GM21619 (cell line): ENCODE results near the gene KCNH5.

Source experiments
- ATAC-seq: cut with Tn5 transposase; IDR thresholded peaks from one replicate; pipeline ENCODE4 v1.9.1; 2021; ENCODE audit not compliant: unreplicated experiment

The KCNH5 gene, protein sequence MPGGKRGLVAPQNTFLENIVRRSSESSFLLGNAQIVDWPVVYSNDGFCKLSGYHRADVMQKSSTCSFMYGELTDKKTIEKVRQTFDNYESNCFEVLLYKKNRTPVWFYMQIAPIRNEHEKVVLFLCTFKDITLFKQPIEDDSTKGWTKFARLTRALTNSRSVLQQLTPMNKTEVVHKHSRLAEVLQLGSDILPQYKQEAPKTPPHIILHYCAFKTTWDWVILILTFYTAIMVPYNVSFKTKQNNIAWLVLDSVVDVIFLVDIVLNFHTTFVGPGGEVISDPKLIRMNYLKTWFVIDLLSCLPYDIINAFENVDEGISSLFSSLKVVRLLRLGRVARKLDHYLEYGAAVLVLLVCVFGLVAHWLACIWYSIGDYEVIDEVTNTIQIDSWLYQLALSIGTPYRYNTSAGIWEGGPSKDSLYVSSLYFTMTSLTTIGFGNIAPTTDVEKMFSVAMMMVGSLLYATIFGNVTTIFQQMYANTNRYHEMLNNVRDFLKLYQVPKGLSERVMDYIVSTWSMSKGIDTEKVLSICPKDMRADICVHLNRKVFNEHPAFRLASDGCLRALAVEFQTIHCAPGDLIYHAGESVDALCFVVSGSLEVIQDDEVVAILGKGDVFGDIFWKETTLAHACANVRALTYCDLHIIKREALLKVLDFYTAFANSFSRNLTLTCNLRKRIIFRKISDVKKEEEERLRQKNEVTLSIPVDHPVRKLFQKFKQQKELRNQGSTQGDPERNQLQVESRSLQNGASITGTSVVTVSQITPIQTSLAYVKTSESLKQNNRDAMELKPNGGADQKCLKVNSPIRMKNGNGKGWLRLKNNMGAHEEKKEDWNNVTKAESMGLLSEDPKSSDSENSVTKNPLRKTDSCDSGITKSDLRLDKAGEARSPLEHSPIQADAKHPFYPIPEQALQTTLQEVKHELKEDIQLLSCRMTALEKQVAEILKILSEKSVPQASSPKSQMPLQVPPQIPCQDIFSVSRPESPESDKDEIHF

GRCh38 chr14:63045234-63045611, at the start of gene KCNH5:
TSS of gene KCNH5 (minus strand) at chr14:63045458. CDS start at chr14:63045186, 272 bp downstream.
- ATAC-seq: no peak

GRCh38 chr14:63091394-63091996, 46.2 kb upstream of the KCNH5 start:
- no peak for ATAC-seq

DNA sequence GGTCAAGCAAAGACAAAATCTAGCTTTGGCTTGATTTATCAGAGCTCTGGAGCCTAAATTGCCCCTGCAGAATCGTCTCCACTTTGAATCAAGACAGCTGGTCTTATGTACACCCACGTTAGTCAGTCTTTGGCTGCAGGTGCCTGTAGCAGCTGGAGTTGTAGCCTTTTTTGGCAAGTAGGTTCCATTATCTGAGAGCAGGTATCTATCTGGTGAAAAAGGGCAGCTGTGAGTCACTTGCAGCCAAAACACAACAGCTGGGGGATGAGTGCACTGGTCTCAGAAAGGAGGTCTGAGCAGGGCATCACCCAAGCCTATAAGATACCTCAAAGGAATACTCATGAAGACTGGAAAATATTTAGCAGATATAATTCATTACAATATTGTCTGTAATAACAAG, 43.6 kb upstream of the KCNH5 start:
- no peak for ATAC-seq

GRCh38 chr14:63078569-63078968, 33.3 kb upstream of the KCNH5 start:
- no peak for ATAC-seq

GRCh38 chr14:63076488-63076887, 31.2 kb upstream of the KCNH5 start:
- no peak for ATAC-seq

GRCh38 chr14:63055631-63056030, 10.4 kb upstream of the KCNH5 start:
- no peak for ATAC-seq

DNA sequence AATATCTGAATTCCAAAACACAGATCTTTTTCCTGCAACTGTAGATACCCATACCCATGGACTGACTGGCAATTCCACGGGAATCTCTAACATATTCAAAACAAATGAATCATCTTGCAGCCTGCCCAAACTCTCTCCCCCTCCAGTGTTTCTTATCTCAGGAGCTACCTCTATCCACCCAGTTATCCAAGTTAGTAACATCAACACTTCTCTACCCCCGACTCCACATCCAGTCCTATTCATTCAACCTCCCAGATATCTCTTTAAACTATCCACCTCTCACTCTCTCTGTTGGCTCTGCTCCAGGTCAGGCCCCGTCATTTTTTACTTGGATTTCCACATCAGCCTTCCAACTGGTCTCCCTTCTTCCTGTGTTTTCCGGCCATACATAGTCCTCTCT, 6.7 kb upstream of the KCNH5 start:
- no peak for ATAC-seq

GRCh38 chr14:63051301-63051700, 6.0 kb upstream of the KCNH5 start:
- ATAC-seq: no peak

- no peak for ATAC-seq
These were observed 5.4 kb upstream of the KCNH5 start for GRCh38 chr14:63050694-63051093.

GRCh38 chr14:63046339-63047268, 1.3 kb upstream of the KCNH5 start:
- no peak for ATAC-seq

DNA sequence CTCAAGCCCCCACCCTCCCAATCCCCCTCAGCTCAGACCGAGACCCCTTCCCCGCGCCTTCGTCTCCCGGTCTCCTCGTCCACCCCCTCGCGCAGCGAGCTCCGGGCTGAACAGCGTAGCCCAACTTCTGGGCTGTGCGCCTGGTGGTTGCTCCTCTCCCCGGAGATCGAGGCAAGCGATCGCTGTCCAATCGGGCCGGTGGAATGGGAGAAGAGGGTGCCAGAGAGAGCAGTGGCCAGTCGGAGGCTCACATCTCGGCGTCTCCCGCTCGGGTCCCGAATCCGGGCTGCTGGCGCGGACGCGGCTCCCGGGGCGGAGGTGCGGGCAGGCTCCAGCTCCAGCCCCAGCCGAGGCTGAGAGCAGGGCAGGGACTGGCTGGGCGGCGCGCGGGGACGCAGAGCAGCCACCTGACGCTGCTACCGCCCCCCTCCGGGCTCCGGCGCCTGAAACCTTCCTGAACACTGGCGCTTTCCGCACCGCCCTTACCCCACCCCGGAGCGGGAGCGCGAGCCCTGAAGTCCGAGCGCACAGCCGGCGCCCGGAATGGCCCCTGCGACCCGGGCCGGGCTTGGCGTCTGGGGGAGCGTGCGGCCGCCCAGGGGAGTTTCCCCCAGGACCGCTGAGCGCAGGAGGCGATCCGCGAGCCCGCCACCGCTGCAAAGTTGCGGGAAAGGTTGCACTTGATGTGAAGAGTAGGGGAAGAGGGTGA, 508 bp upstream of the KCNH5 start:
- ATAC-seq: no peak

- no peak for ATAC-seq
These were observed 5.4 kb downstream of the KCNH5 start for GRCh38 chr14:63039866-63040265.

DNA sequence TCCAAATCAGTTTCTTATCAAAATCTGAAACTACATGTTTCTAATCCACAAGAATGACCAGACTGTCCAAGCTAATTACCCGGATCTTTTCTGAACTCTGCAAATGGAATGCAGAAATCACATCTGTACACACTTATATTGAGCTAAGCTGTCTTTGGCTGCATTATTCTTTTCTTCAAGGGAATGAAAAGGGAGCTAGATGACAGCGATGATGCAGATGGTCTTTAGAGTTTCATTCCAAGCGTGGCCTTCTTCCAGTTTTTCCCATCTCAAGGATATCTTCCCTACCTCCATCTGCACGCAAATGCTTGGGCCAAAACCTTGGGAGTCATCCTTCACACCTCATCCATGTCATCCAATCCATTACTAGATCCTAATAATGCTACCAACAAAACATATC, 12.6 kb downstream of the KCNH5 start:
- no peak for ATAC-seq

DNA sequence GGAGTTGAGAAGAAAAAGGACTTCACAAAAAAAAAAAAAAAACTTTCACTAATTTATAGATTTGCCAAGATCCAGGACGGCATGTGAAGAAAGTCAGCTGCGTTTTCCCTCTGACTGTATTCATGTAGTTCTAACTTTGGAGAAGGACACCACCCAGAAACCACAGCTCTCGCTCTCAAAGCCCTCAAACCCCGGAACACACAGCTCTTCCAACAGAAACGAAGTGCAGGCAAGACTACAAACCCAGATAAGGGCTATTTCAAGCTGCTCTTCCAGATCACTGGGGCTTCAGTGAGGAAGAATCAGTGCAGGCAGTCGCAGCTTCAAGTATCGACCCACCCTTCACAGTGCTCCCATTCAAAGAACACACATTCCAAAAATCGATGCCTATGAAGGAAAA, 13.2 kb downstream of the KCNH5 start:
- ATAC-seq: no peak

DNA sequence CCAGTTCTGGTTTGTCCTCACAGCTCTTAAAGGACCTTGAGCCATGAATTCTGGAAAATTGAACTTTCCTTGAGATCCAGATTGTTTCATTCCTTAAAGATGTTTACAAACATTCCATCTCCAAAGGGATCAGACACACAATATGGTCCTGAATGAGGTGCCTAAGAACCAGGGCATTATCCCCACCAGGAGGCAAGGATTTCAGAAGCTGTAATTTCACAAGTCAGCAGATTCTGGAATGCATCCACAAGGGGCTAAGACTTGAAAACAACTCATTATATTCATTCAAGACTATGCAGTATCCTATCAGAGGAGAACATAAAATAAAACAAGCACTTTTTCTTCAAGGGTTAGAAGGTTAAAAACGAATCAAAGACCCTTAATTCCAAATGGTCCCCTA, 15.1 kb downstream of the KCNH5 start:
- no peak for ATAC-seq

GRCh38 chr14:63027719-63028118, 17.5 kb downstream of the KCNH5 start:
- no peak for ATAC-seq

GRCh38 chr14:63026491-63026890, 18.8 kb downstream of the KCNH5 start:
- ATAC-seq: no peak

DNA sequence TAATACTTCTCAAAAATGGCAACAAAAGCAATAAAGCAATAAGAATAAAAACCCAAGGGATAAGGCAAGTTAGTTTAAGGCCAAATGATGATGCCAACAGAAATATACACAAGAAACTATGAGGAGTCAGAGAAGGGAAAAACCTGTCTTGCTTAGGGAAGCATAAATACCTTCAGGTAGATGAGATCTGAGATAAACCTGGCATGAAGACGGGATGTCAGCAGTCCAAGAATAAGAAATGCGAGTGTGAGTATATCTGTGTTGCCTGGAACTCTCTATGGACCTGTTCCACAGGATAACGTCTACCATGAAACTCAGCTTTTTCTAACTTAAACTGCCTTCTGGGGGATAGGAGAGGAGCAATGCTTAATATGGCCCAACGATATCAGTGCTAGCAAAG, 30.6 kb downstream of the KCNH5 start:
- no peak for ATAC-seq

- ATAC-seq: no peak
These were observed 33.1 kb downstream of the KCNH5 start for GRCh38 chr14:63012171-63012570.

GRCh38 chr14:63011623-63012022, 33.6 kb downstream of the KCNH5 start:
- no peak for ATAC-seq
